ENCODE data around the gene CHN2.

Gene CHN2

GRCh38 chr7:29401769-29402168 lies 207.2 kb downstream of the CHN2 start:
- DNase-seq (ENCODE audit: low read depth in 2 of 2): no peak

GRCh38 chr7:29405891-29406290 lies 211.3 kb downstream of the CHN2 start:
- no peak for DNase-seq (ENCODE audit: low read depth in 2 of 2)

DNA sequence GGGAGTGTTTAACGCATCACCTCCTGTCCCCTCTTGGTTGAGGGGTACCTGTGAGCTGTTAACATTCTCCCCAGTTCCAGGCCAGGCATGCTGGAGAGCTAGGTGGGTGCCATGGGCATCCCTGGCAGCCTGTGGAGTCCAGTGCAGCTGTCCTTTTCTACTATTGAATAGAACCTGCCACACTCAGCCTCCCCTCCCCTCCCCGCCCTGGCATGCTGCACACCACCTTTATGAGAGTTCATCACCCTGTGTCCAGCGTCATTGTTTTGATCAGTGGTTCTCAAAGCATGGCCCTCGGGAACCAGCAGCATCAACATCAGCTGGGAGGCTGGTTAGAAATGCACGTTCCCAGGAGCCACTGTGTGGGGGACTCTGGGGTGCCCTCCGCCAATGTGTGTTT lies 211.8 kb downstream of the CHN2 start:
- no peak for DNase-seq (ENCODE audit: low read depth in 2 of 2)

GRCh38 chr7:29408841-29409243 lies 214.3 kb downstream of the CHN2 start:
- DNase-seq (ENCODE audit: low read depth in 2 of 2): peak; percentile 12 to 38

DNA sequence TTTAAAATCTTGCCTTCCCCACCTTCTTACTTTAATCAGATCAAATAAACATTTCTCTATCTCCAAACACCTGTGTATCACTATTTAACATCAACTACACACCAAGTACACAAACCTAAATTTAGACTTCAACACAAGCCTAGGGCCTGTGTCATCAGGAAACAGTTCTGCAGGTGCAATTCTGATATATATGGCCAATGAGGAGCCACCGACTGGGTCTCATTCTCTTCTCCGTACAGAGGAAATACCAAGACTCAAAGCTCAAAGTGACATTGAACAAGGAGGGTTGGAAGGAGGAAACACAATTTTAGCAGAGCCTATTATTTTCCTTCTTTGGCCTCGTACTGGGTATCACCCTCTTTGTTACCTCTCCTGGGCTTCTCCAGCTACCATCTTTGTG lies 216.4 kb downstream of the CHN2 start:
- DNase-seq (ENCODE audit: low read depth in 2 of 2): no peak

DNA sequence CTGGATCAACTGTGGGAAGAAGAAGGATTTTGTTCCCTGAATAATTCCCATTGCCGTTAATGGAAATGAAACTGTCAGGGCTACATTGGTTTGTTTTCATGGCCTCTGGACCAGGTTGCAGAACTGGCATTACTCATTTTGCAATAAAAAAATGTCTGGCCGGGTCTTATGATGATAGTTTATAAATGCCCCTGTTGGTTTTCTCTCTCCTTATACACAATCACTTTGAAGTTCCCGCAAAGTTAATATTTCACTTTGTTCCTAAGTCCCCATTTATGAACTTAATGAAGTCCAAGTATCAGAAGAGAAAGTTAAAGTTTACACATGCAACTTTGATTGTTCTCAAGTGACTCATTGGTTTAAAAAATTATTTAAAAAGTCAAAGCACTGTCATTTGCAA lies 218.3 kb downstream of the CHN2 start:
- no peak for DNase-seq (ENCODE audit: low read depth in 2 of 2)

DNA sequence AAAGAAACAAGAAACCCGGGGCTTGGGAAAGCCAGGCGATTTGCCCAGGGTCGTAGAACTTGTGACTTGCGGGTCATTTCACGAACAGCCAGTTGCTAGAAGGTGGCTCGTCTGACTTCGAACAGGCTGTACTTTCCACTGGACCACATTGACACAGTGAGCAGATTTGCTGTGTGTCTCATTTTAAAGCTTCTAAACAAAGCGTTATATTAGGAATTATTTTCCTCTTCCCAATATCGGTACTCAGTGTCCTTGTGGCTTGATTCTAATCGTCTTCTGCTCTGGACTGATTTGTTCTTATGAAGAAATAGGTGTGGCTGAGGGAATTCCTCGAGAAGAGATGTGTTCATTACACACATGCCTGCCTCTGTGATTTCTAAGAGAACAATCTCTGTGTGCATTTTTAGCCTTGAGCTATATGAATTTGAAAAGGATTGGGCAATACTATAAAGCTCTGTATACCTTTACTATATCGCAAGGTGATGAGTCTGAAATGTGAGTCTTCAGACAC lies 219.1 kb downstream of the CHN2 start:
- no peak for DNase-seq (ENCODE audit: low read depth in 2 of 2)

DNA sequence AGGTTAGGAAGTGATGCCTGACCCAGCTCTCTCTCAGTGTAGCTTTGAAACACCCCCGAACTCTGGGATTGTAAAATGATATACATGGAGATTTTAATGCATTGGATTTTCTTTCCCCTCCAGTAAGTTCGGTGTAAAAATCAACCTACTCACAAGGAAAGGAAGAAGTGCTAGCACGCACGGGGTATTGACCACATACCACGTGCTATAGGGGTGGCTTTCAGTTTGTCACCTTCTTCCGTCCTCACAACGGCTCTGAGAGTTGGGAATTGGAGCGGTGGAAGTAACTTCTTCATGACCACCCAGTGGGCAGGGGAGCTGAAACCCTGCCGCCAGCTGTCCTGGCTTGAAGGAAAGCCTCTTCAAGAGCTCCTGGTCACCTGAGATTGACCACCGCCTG lies 219.6 kb downstream of the CHN2 start:
- no peak for DNase-seq (ENCODE audit: low read depth in 2 of 2)

GRCh38 chr7:29415215-29415614 lies 220.6 kb downstream of the CHN2 start:
- no peak for DNase-seq (ENCODE audit: low read depth in 2 of 2)

DNA sequence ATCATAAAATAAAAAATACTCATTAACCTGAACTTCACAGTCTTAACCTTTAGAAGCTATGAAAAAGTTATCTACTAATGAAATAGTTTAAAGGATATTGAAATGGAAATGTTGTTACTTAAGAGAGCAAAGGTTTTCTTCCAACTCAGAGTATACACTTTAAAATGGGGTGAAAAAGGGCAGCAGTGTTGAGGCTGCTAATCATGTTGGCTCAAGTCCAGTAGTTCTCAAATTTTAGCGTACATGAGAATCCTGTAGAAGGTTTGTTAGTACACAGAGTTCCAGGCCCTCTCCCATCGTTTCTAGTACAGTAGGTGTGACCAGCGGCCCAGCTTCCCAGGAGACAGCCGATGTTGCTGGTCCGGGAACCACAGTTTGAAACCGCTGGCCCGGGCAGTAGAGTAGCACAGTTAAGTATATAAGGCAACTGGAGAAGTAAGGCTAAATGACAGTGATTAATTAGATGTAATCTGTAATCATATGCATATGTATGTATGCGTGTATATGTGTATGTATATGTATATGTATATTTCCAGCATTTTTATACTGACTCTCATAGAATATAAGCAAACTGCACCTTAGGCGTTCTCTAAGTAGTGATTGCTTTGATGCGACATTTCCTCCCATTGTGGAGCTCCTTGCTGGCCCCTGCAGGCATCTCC lies 221.8 kb downstream of the CHN2 start:
- DNase-seq (ENCODE audit: low read depth in 2 of 2): no peak

GRCh38 chr7:29416938-29417305 lies 222.3 kb downstream of the CHN2 start:
- DNase-seq (ENCODE audit: low read depth in 2 of 2): no peak

DNA sequence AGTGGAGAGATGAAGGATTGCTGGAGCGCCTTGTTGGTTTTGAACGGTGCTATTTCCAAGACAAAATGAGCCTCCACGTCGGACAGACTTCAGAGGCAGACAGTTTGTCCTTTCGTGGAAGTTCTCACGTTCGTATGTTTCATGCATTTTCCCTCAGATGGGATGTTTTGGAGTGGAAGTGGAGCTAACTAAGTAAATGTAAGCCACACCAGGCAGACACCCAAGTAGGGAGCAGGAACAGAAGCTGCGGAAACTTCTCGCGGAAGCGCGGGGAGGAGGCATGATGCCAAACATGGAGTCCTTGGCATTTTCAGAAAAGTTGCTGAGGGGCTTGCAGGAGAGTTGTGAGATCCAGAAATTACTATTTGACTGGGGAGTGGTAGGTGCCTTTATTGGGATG lies 223.5 kb downstream of the CHN2 start:
- no peak for DNase-seq (ENCODE audit: low read depth in 2 of 2)

DNA sequence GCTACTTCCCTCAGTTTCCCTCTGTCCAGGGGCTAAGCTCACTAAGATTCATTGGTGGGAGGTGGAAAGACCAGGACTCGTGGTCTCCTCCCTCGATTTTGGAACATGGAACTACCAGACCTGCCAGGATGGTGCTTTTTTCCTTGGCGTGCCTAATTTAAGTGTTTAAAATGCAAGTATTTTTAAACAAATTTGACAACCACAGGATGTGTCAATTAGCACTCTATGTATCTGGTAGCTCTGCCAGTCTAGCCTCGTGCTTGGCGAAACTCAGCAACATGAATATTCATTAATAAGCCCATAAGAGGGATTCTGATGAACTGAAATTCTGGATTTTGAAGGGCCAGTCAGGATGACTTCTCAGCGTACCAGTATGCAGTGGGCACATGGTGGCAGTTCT lies 224.1 kb downstream of the CHN2 start:
- DNase-seq (ENCODE audit: low read depth in 2 of 2): no peak

- DNase-seq (ENCODE audit: low read depth in 2 of 2): no peak
Measured at GRCh38 chr7:29420011-29420410, 225.4 kb downstream of the CHN2 start.

DNA sequence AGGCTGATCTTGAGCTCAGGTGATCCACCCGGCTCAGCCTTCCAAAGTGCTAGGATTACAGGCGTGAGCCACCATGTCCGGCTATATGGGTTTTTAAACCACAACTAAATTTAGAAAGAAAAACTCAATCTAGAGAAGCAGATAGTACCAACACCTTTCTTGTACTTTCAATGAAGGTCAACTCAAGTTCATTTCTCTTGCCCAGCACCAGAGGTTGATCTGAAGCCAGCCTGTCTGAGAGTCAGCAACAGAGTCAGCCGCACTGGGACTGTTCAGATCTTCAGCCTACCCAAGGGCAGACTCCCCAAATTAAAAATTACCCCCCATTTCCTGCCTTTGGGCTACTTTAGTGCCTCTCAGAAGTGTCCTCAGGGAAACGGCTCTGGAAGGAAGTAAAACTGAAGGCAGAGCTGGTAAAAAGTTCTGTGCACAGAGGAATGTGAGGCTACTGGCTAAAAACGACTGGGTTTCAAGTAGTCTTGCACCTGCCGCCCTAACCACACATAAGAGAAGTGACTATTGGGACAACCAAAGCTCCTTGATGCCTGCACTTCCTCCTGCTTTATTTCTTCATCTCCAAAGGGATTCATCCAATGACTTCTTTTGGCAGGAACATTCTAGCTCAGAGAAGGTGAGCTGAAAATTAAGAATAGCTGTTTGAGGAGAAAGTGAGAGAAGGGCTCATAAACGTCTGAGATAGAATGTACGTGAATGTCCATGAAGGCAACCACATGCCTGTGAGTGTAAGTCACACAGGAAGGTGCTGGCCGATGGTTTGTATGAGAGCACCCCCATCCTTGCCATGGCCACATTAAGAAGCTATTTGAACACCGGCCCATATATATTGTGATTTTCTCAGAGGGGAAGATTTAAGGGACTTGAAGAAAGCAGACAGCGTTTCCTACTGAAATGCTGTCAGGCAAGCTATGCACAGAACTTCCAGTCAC lies 226.7 kb downstream of the CHN2 start:
- no peak for DNase-seq (ENCODE audit: low read depth in 2 of 2)

DNA sequence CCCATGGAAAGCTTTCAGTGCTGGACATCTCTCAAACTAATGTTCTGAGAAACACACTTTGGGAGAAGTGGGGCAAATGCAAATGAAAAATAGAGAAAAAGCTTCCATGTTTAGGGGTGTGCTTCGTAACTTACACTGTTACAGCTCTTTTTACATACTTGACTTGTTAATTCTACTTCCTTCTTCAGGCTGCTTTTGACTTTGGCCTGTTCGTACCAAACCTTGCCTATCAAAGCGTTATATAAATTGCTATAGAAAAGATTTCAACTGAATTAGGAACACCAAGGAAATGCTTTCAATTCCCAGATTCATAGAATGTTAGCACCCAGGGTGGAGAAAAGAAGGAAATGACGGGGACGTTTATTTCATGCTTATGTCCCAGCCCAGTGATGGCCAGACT lies 228.3 kb downstream of the CHN2 start:
- no peak for DNase-seq (ENCODE audit: low read depth in 2 of 2)

DNA sequence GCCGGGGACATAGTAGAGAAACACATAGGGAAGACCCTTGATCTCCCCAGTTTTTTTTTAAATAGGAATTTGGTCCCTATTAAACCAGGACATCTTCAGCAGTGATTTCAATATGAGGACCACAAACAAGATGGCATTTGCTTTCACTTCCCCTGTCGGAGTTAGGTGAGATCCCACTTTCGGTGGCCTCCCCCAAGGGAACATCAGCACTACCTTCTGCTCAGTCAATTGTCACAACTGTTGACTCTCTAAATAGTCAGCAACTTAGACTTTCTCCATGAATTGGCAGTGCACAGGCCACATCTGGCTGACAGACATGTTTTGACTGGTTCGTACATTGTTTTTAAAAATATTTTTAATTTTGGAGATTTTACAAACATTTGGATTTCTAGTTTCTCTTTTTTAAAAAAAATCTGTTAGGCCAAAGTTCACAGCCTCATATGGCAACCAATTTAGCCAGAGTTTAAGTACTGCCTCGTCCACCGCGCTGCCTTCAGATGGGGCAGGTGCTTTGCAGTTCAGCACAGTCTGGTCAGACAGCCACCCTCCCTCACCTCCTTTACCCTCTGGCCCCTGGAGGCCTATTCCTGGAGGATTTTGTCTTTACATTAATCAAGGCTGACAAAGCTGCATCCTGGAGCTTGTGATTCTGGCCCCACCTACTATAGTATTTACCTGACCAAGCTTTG lies 229.9 kb downstream of the CHN2 start:
- no peak for DNase-seq (ENCODE audit: low read depth in 2 of 2)

- DNase-seq (ENCODE audit: low read depth in 2 of 2): no peak
Measured at GRCh38 chr7:29424984-29425309, 230.4 kb downstream of the CHN2 start.

DNA sequence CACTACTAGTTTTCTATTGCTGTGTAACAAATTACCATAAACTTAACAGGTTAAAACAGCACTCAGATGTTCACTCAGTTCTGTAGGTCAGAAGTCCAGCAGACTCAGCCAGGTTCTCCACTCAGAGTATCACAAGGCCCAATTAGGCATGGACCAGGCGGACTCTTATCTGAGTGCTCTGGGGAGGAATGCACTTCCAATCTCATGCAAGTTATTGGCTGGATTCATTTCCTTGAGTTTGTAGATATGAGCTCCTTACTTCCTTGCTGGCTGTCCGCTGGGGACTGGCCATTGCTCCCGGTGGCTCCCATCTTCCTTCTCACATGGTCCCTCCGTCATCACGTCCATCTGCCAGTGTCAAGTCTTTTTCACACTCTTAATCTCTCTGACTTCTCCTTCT lies 232.0 kb downstream of the CHN2 start:
- no peak for DNase-seq (ENCODE audit: low read depth in 2 of 2)

DNA sequence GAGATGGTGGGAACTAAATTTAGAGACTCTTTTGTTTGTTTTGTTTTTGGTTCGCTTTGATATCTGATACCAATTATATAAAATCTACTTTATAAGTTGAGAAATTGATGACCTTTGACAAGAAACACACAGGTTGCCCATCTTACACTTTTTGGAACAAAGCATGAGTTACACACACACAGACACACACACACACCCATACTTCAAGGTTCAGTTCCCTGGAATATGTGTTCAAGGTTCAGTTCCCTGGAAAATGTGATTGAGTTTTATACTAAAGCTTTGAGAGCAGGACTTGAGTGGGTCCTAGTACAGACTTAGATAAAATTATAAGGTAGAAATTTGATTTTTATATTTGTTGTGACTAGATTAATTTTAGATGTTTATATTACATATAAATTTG lies 234.8 kb downstream of the CHN2 start:
- no peak for DNase-seq (ENCODE audit: low read depth in 2 of 2)

DNA sequence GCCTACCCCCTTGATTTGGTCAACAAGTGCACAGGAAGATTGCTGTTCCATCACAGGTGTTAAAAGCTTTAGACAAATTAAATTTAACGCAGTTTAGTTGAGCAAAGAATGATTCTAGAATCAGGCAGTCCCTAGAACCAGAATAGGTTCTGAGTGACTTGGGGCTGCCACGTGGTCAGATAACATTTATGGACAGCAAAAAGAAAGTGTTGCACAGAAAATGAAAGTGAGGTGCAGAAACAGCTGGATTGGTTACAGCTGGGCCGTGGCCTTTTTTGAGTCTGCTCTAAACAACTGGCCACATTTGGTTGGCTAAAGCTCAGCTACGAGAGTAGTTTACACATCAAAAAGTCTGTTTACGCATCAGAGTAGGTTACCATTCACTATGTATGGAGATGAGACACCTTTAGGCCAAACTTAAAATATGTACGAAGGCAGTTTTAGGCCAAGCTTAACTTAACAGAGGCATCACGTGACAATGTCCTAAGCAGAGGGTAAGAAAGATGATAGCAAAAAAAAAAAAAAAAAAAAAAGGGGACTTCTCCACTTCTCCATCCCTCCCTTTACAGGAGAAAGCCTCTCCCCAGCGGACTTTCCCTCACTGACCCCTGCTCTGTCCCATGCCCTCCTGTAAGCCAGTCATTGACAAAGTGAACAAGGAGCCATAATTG lies 235.8 kb downstream of the CHN2 start:
- DNase-seq (ENCODE audit: low read depth in 2 of 2): no peak

DNA sequence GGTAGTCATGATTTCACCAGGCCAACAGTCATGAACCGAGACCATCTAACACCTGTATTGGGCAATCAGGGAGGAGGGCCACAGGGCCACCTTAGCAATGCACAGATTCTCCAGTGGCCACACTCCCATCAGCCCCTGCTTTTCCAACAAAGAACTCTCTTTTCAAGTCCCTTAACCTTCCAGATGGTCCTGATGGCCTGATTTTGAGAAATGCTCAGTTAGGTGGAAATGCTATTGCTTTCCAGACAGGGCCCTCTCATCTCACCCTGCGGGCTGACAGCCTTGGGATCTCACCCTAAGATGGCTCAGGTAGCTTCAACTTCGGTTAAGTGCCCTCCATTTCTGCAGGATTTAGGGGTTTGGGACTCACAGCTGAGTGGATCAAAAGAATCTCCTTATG lies 237.1 kb downstream of the CHN2 start:
- DNase-seq (ENCODE audit: low read depth in 2 of 2): no peak

Data from stimulated activated CD4-positive, alpha-beta T cell treated with anti-CD3 and anti-CD28 coated beads, Interleukin-15, amount 100 ng/mL, for 48 hours (primary cell).